ENCODE data around the gene CFAP126.
"Not testable (repeated sequence)": the region's sequence is repeated elsewhere in the genome, so short reads cannot be mapped to it uniquely, and the experiment has no call there.

Gene CFAP126

GRCh38 chr1:161367684-161368400 is at the start of gene CFAP126:
TSS of gene CFAP126 (minus strand) at chr1:161367876. CDS start at chr1:161367868, 8 bp downstream.
- DNase-seq: peak; percentile 5

- not testable (repeated sequence) for DNase-seq
Measured at GRCh38 chr1:161413050-161413449, 45.4 kb upstream of the CFAP126 start.

DNA sequence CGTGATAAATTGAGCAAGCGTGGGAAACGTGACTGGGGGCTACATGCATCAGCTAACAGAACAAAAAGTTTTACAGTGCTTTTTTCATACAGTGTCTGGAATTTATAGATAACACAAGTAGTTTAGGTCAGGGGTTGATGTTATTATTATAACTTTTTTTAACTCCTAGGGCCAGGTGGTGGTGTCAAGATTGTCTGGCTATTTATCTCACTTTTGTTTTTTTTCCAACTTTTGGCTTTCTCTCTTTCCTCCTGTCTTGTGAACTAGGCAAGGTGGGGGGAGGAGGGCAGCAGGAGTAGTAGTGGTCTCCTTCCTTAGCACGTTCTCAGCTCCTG is 42.9 kb upstream of the CFAP126 start:
- DNase-seq: not testable (repeated sequence)

GRCh38 chr1:161409848-161410635 is 42.4 kb upstream of the CFAP126 start:
- not testable (repeated sequence) for DNase-seq

- no peak for DNase-seq
Measured at GRCh38 chr1:161408429-161409052, 40.9 kb upstream of the CFAP126 start.

DNA sequence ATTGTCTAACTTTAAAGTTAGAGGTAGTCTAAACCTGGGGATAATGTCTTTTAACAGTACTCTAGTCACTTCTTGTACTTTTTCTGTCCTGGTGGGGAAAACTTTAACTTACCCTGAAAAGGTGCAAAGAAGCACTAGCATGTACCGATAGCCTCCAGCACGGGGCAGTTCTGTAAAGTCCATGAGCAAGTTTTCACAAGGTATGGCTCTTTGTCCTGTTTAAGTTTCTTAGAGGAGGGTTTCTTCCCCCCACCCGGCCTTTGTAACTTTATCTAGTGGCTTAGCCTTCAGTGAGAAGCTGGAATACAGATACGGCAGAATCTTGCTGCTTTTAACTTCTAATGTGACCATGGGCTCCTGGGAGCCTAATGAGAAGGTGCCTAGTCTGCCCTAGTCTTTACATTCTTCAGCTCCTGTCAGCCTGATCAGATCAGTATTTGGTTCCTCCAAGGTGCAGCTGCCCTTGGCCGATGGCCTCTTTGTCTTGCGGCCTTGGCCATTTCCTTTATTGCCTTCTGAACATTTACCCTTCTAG is 39.8 kb upstream of the CFAP126 start:
- DNase-seq: no peak

DNA sequence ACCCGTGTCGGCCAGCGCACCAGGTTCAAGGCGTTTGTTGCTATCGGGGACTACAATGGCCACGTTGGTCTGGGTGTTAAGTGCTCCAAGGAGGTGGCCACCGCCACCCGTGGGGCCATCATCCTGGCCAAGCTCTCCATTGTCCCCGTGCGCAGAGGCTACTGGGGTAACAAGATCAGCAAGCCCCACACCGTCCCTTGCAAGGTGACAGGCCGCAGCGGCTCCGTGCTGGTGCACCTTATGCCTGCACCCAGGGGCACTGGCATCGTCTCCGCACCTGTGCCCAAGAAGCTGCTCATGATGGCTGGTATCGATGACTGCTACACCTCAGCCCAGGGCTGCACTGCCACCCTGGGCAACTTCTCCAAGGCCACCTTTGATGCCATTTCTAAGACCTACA is 38.9 kb upstream of the CFAP126 start:
- DNase-seq: not testable (repeated sequence)

- DNase-seq: no peak
Measured at GRCh38 chr1:161404051-161404597, 36.4 kb upstream of the CFAP126 start.

DNA sequence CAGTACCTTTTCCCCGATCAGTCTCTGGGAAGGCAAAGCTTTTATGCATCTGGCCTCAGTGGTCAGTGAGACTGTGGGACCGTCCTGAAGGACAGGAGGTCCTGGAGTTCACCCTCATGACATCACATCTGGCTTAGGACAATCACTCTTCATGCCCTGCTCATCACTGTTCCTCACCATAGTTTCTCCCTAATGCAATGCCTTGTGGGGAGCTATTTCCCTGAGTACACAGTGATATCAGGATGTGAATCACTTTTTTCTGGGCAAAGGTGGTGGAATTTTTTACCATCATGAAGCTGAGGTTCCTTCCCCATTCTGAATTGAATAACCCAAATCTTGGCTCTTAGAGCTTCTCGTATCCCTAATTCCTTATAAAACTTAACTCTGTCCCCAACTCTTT is 34.8 kb upstream of the CFAP126 start:
- no peak for DNase-seq

- peak; percentile 93 for DNase-seq
Measured at GRCh38 chr1:161399257-161399998, 31.8 kb upstream of the CFAP126 start.

DNA sequence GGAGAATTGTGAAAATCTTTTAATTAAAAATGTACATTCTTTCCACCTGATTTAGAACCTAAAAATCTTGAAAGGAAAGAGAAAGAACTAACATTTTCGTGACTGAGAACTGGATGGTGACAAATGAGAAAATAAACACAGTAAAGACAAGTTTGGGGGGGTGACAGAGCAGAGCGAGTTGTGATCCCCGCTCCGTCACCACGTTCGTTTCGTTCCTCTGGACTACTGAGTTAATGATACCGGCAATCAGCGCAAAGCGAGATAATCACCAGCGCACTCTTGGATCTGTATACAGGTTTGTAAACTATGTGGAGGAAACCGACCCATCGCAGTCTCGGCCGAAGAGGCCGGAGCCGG is 31.2 kb upstream of the CFAP126 start:
- DNase-seq: no peak

DNA sequence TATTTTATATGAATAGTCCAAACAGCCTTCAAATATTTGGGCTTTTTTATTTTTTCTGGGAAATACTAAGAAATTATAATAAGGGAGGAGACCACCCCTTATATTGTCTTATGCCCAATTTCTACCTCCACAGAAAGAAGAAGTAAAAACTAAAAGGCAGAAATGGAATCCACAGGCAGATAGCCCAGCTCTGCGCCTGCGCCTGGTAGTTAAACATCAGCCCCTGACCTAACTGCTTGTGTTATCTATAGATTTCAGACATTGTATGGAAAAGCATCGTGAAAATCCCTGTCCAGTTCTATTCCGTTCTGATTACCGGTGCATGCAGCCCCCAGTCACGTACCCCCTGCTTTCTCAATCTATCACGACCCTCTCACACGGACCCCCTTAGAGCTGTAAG is 29.4 kb upstream of the CFAP126 start:
- not testable (repeated sequence) for DNase-seq

GRCh38 chr1:161393151-161393550 is 25.5 kb upstream of the CFAP126 start:
- no peak for DNase-seq

GRCh38 chr1:161391611-161392010 is 23.9 kb upstream of the CFAP126 start:
- DNase-seq: no peak

DNA sequence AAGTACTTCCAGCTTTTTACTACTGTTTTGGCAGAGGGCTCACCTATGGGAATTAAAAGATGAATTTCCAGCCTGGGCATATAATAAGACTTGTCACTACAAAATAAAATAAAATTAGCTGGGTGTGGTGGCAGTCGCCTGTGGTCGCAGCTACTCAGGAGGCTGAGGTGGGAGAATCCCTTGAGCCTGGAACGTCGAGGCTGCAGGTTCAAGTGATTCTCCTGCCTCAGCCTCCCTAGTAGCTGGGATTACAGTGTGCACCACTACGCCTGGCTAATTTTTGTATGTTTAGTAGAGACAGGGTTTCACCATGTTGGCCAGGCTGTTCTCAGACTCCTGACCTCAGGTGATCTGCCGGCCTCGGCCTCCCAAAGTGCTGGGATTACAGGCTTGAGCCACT is 23.5 kb upstream of the CFAP126 start:
- DNase-seq: not testable (repeated sequence)

DNA sequence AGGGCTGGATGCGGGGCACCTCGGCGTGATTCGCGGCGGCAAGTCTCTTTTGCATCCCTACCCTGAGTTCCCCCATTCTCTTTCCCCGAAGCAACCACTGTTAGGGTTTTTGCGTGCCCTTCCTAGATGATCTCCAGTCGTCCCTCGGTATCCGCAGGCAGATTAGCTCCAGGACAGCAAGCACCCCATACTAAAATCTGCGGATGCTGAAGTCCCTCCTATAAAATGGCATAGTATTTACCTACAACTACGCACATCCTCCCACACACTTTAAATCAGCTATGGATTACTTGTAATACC is 22.8 kb upstream of the CFAP126 start:
- DNase-seq: no peak

DNA sequence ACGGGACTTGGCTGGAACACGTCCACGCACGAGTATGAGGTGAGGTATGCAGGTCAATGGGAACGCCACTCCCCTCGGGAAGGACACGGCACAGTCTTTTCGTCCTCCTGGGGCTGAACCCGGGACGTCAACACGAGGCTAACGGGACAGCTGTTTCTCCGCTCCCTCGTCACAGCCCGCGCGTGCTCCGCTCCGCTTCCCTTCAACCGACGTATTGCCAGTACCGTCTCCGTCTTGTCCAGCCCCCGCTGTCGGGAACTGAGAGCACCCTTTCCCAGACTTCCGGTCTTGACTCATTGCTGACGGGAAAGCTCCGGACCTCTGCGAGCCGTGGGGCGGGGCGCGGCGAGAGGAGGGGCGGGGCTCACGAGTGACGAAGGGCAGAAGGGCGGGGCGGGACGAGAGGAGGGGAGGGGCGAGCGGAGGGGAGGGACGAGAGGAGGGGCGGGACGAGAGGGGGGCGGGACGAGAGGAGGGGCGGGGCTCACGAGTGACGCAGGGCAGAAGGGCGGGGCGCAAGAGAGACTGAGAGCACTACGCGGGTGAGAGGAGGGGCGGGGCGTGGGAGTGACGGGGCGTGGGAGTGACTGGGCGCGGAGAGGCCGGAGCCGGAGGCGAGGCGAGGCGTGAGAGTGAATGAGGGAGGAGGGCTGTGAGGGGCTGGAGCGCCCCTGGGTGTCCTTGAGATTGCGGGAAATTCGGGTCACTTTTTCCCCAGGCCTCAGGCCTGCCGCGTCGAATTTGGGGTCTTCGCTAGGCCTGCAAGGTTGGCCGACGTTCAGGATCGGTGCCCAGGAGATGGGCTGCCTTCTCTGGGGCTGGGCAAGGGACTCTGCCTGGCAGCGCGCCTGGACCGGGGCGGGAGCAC is 22.2 kb upstream of the CFAP126 start:
- DNase-seq: peak; percentile 98

GRCh38 chr1:161389158-161389557 is 21.5 kb upstream of the CFAP126 start:
- not testable (repeated sequence) for DNase-seq

- DNase-seq: no peak
Measured at GRCh38 chr1:161388639-161389038, 21.0 kb upstream of the CFAP126 start.

- DNase-seq: peak; percentile 51
Measured at GRCh38 chr1:161382214-161383019, 14.7 kb upstream of the CFAP126 start.

- no peak for DNase-seq
Measured at GRCh38 chr1:161381707-161382106, 14.0 kb upstream of the CFAP126 start.

Measured in amniotic stem cell (primary cell).